Lung (tissue), 12 donors: Measurements from ENCODE around the gene CHD9. TPM values are rescaled to one million over a fixed set of nuclear protein-coding genes. Genes with fewer than 3 reads are reported as not detected.
"Not testable (repeated sequence)": the region's sequence is repeated elsewhere in the genome, so short reads cannot be mapped to it uniquely, and the experiment has no call there.

Experiments
- ATAC-seq: fragments of 200-7000 bp; cut with Tn5 transposase; one replicate; pipeline ENCODE4 v1.9.1; 2020; ENCODE audit warnings: moderate number of reproducible peaks; ENCODE audit not compliant: insufficient read depth, low FRiP score
- DNase-seq, 3 donors: peaks; one replicate each; pipeline ENCODE4 v3.0.0-alpha.2; 2013 to 2017
- H3K27ac ChIP-seq, 2 donors: one replicate each; pipeline ENCODE4 v1.5.1; 2013; ENCODE audit warnings: mild to moderate bottlenecking in 2 of 2, moderate library complexity in 2 of 2, control low read depth in 1 of 2, inconsistent platforms in 1 of 2, low read depth in 1 of 2, low read length in 1 of 2
- H3K27me3 ChIP-seq, 3 donors: one replicate each; pipeline ENCODE4 v1.5.1; 2013; ENCODE audit warnings: low read length in 2 of 3; ENCODE audit not compliant: control insufficient read depth in 3 of 3, insufficient read depth in 3 of 3
- H3K36me3 ChIP-seq, 4 donors: one replicate each; pipeline ENCODE4 v1.5.1; 2013; ENCODE audit warnings: low read length in 4 of 4, mild to moderate bottlenecking in 1 of 4, moderate library complexity in 1 of 4; ENCODE audit not compliant: control insufficient read depth in 4 of 4, insufficient read depth in 4 of 4
- H3K4me1 ChIP-seq, 5 donors: one replicate each; pipeline ENCODE4 v1.5.1; 2013; ENCODE audit warnings: low read length in 5 of 5, mild to moderate bottlenecking in 2 of 5, moderate library complexity in 1 of 5; ENCODE audit not compliant: control insufficient read depth in 5 of 5, insufficient read depth in 5 of 5
- H3K4me3 ChIP-seq: one replicate; pipeline ENCODE4 v1.5.1; 2013; ENCODE audit warnings: mild to moderate bottlenecking, control low read depth, moderate library complexity
- H3K9ac ChIP-seq, 2 donors: one replicate each; pipeline ENCODE4 v1.5.1; 2013; ENCODE audit warnings: low read length in 2 of 2, control low read depth in 1 of 2; ENCODE audit not compliant: insufficient read depth in 1 of 2
- H3K9me3 ChIP-seq, 4 donors: one replicate each; pipeline ENCODE4 v1.5.1; 2013; ENCODE audit warnings: low read length in 3 of 4, mild to moderate bottlenecking in 1 of 4, moderate library complexity in 1 of 4; ENCODE audit not compliant: control insufficient read depth in 4 of 4, insufficient read depth in 3 of 4
- CTCF ChIP-seq: IDR thresholded peaks from 2 replicates; pipeline ENCODE4 v1.5.1; 2012; ENCODE audit warnings: mild to moderate bottlenecking; ENCODE audit errors: control extremely low read depth, extremely low read depth
- WGBS, 2 donors: extraction: QIAGEN DNeasy Blood & Tissue Kit; methylation state at CpG; one replicate each; pipeline ENCODE4 v1.1.7; 2013; 5-methylcytosine and 5-hydroxymethylcytosine counted together
- polyA plus RNA-seq, 2 donors: library from polyadenylated mRNA; stranded (reverse); fragments of 200-250 nt; gene quantifications; one replicate each; pipeline ENCODE4 v1.2.1, GENCODE V29; 2013
- total RNA-seq, 2 donors: library from RNA; depleted of rRNA in 1 of 2; stranded (reverse); fragments of >200 nt in 1 of 2; gene quantifications; one replicate each; pipeline ENCODE4 v1.2.1, GENCODE V29; 2014 to 2021
- donor health status: control.
- donor health status: control.
- donor health status: Bipolar disorder and iron deficiency.
- donor health status: healthy.
- donor health status: DM: yes; HTN: yes; CAD: no.

CHD9 gene
- total and polyA plus RNA-seq, 4 donors, result 12.7 to 138 (median 39.4) TPM

GRCh38 chr16:53045341-53046220 lies 9.2 kb upstream of the CHD9 start:
- Histone ChIP-seq H3K4me1 (peaks cover 0 to 26% (median 6%) of the 10 kb centered on the region in 5 donors), H3K36me3 (no peaks in the 10 kb centered on the region), H3K9me3 (no peaks in the 10 kb centered on the region), H3K27me3 (no peaks in the 10 kb centered on the region), H3K4me3 (no peak overlapping the region), H3K9ac (no peak overlapping the region), H3K27ac (no peak overlapping the region)
- ATAC-seq (no peak), DNase-seq (no peak)
- 70 to 83% methylated on average over 6 of the region's 6 CpGs for WGBS, 2 donors
- no peak for TF ChIP-seq CTCF

- WGBS, 2 donors, result 94 to 96% methylated on average over 5 of the region's 5 CpGs
- H3K36me3 ChIP-seq, H3K27me3 ChIP-seq, DNase-seq, H3K4me3 ChIP-seq, H3K27ac ChIP-seq, H3K9me3 ChIP-seq, ATAC-seq, H3K9ac ChIP-seq: not testable (repeated sequence)
- H3K4me1 ChIP-seq, result peaks cover 0 to 16% (median 5%) of the 10 kb centered on the region in 5 donors
Observed at GRCh38 chr16:53047515-53047914, 7.3 kb upstream of the CHD9 start.

- Histone ChIP-seq H3K4me3 (no peak overlapping the region), H3K27me3 (no peaks in the 10 kb centered on the region), H3K9ac (no peak overlapping the region), H3K4me1 (peaks cover 0 to 9% (median 6%) of the 10 kb centered on the region in 5 donors), H3K27ac (no peak overlapping the region), H3K9me3 (no peaks in the 10 kb centered on the region), H3K36me3 (no peaks in the 10 kb centered on the region)
- no peak for TF ChIP-seq CTCF
- no peak for DNase-seq
- ATAC-seq, result no peak
- 82 to 96% methylated on average over 4 of the region's 4 CpGs for WGBS, 2 donors
Observed at GRCh38 chr16:53048139-53048915, 6.5 kb upstream of the CHD9 start.

- not testable (repeated sequence) for H3K9ac ChIP-seq, H3K27ac ChIP-seq, DNase-seq, H3K36me3 ChIP-seq, ATAC-seq, H3K9me3 ChIP-seq, H3K27me3 ChIP-seq, H3K4me3 ChIP-seq
- WGBS, 2 donors, result 95 to 100% methylated on average over 2 to 4 of the region's 4 CpGs
- peaks cover 3 to 14% (median 3%) of the 10 kb centered on the region in 5 donors for H3K4me1 ChIP-seq
Observed at GRCh38 chr16:53051255-53051654, 3.5 kb upstream of the CHD9 start.
